WERI-Rb-1 (cell line): ENCODE results near the gene TUBE1.

ENCODE experiments used
- DNase-seq: peaks from one replicate; pipeline ENCODE4 v3.0.0-alpha.2; 2020
- H3K27ac ChIP-seq: fragments of 250-450 bp; sonication (Bioruptor Pico); 2 replicates; pipeline ENCODE4 v1.5.1; 2020; ENCODE audit warnings: mild to moderate bottlenecking, moderate library complexity
- H3K27me3 ChIP-seq: fragments of 250-450 bp; sonication (Bioruptor Pico); 2 replicates; pipeline ENCODE4 v1.5.1; 2021; ENCODE audit warnings: mild to moderate bottlenecking, low read depth, moderate library complexity; ENCODE audit not compliant: insufficient read depth, severe bottlenecking
- H3K36me3 ChIP-seq: fragments of 250-450 bp; sonication (Bioruptor Pico); 2 replicates; pipeline ENCODE4 v1.5.1; 2020; ENCODE audit warnings: mild to moderate bottlenecking, moderate library complexity
- H3K4me3 ChIP-seq: 2 replicates; pipeline ENCODE4 v1.5.1; 2011; ENCODE audit warnings: low read depth, mild to moderate bottlenecking, control low read depth, low read length
- H3K9me3 ChIP-seq: fragments of 250-450 bp; sonication (Bioruptor Pico); 2 replicates; pipeline ENCODE4 v1.5.1; 2021; ENCODE audit warnings: mild to moderate bottlenecking, moderate library complexity; ENCODE audit not compliant: severe bottlenecking
- CTCF ChIP-seq: IDR thresholded peaks from 2 replicates; pipeline ENCODE4 v1.5.1; 2011; ENCODE audit warnings: low read depth, mild to moderate bottlenecking, control low read depth, inconsistent platforms, low read length

TUBE1 gene

GRCh38 chr6:112043032-112044007 lies 44.0 kb downstream of the TUBE1 start:
- peak; percentile 89 for TF ChIP-seq CTCF
- H3K9me3 ChIP-seq, result no peaks in the 10 kb centered on the region
- no peaks in the 10 kb centered on the region for H3K27me3 ChIP-seq
- H3K36me3 ChIP-seq, result no peaks in the 10 kb centered on the region
- peak overlapping the region; percentile 96 for H3K4me3 ChIP-seq
- H3K27ac ChIP-seq, result peak overlapping the region; percentile 74
- peak; percentile 92 for DNase-seq

GRCh38 chr6:112041535-112041934 lies 45.7 kb downstream of the TUBE1 start:
- Histone ChIP-seq H3K36me3 (no peaks in the 10 kb centered on the region), H3K4me3 (no peak overlapping the region), H3K9me3 (no peaks in the 10 kb centered on the region), H3K27ac (no peak overlapping the region), H3K27me3 (no peaks in the 10 kb centered on the region)
- no peak for TF ChIP-seq CTCF
- no peak for DNase-seq

- Histone ChIP-seq H3K9me3 (no peaks in the 10 kb centered on the region), H3K27ac (no peak overlapping the region), H3K27me3 (no peaks in the 10 kb centered on the region), H3K36me3 (no peaks in the 10 kb centered on the region), H3K4me3 (no peak overlapping the region)
- TF ChIP-seq CTCF, result no peak
- no peak for DNase-seq
These were observed 46.3 kb downstream of the TUBE1 start for GRCh38 chr6:112040956-112041355.

DNA sequence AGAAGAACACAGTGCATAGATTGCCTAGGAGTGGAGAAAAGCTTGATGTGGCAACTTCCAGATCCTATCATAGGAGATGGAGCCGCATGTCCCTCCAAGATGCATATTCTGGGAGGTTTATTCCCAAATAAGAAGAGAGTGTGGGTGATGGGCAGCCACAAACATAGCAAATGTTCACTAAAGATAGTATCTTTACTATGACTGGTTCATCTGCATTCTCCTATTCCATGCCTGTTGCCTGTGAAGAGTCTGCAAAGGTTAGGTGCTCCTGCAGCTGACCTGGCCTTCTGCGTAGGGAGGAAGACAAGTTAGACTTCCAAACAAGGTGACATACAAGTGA lies 47.9 kb downstream of the TUBE1 start:
- no peaks in the 10 kb centered on the region for H3K9me3 ChIP-seq
- H3K4me3 ChIP-seq, result no peak overlapping the region
- H3K36me3 ChIP-seq, result no peaks in the 10 kb centered on the region
- DNase-seq, result no peak
- H3K27me3 ChIP-seq, result no peaks in the 10 kb centered on the region
- TF ChIP-seq CTCF, result no peak
- H3K27ac ChIP-seq, result no peak overlapping the region

DNA sequence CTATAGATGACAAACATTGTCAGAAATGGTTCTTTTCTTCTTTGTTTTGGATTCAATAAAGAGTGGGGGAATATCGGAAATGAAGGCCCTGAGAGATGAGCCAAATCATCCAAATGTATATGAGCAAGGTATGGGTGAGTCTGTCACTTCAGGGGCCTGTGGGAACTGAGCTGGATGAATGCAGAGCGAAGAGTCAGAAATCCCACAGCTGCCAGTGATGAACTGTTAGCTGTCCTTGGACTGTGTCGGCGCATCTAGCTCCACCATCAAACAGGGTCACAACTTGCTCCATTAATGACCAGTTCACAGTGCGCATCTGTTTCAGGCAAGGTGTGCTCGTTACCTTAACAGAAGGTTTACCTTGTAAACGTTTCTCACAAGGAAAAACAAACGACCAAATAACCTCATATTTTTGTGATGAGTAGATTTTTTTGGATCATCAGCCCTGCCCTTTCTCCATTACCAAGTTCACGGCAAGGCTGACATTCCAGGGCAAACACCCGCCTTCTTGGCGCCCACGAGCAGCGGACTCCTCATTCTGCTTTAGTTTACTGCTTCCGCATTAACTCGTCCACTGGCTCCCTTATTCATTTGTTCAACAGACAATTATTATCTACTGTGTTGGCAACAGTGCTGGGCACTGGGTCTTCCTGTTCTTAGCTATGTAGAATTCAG lies 48.4 kb downstream of the TUBE1 start:
- no peaks in the 10 kb centered on the region for H3K27me3 ChIP-seq
- H3K27ac ChIP-seq, result no peak overlapping the region
- TF ChIP-seq CTCF, result no peak
- H3K9me3 ChIP-seq, result no peaks in the 10 kb centered on the region
- H3K4me3 ChIP-seq, result no peak overlapping the region
- DNase-seq, result no peak
- no peaks in the 10 kb centered on the region for H3K36me3 ChIP-seq
